ENCODE results near the gene CNTD1. TPM values are rescaled to one million over a fixed set of nuclear protein-coding genes. Genes with fewer than 3 reads are reported as not detected.

CNTD1 gene
- total and polyA plus RNA-seq, 2 of the 4 experiments (the other 2 are of a cell fraction), result not detected

- no peak for DNase-seq
- peak overlapping the region; percentile 92 for H3K4ac ChIP-seq (ENCODE audit: low read depth, low read length)
- peaks cover 26% of the 10 kb centered on the region for H3K4me1 ChIP-seq (ENCODE audit: control insufficient read depth, insufficient read depth, low read length)
- no peak overlapping the region for H3K9ac ChIP-seq (ENCODE audit: low read depth, low read length)
- no peak overlapping the region for H3K4me2 ChIP-seq (ENCODE audit: low read depth, low read length)
- ChIA-PET POLR2A (ENCODE audit: unreplicated experiment) (no interaction called here), CTCF (interaction anchor here (0.5 kb wide), 1 partner anchor 201 kb away, joined by 4 read pairs; no protein-coding TSS in a partner anchor)
- peak overlapping the region; percentile 66; the same call in 2 of the 3 replicates for H2BK15ac ChIP-seq (ENCODE audit: low read depth, low read length)
- BruUV-seq (replicated peaks), result no TSS peak
- peaks cover 31% of the 10 kb centered on the region for H3K9me1 ChIP-seq (ENCODE audit: insufficient read depth, low read length)
- H2BK120ac ChIP-seq (ENCODE audit: low read depth, low read length), result peak overlapping the region; percentile 93
- intact Hi-C loops (cut with micrococcal nuclease), result no loop called here
- H3K79me1 ChIP-seq (ENCODE audit: low read depth in 1 of 2, low read length in 2 of 2), result peaks cover 0 to 47% of the 10 kb centered on the region in 2 experiments
- peak overlapping the region; percentile 37 to 85; a peak in 1 of 4 replicates for H4K8ac ChIP-seq (ENCODE audit: low read depth in 2 of 2, low read length in 2 of 2)
- H3K9me3 ChIP-seq (ENCODE audit: control insufficient read depth, insufficient read depth, low read length), result no peaks in the 10 kb centered on the region
- in situ Hi-C loops (cut with MboI; ENCODE audit: low sequenced_read_pairs), result no loop called here
- no peak for ATAC-seq (ENCODE audit: low read depth)
- no peak overlapping the region for H3K18ac ChIP-seq (ENCODE audit: low read depth, low read length)
- H3K36me3 ChIP-seq (ENCODE audit: control insufficient read depth, insufficient read depth, low read length), result peaks cover 11% of the 10 kb centered on the region
- peak overlapping the region; percentile 36 for H2BK5ac ChIP-seq (ENCODE audit: low read depth, low read length, poor library complexity, severe bottlenecking)
- no peak overlapping the region for H4K5ac ChIP-seq (ENCODE audit: low read depth, low read length)
- peak overlapping the region; percentile 92 for H2BK20ac ChIP-seq (ENCODE audit: low read depth, low read length)
- H2AK5ac ChIP-seq (ENCODE audit: low read depth, low read length), result peak overlapping the region; percentile 98
- 26% methylated on average over 9 of the region's 22 CpGs; no CpG with 5 or more reads in 1 of the 2 experiments for WGBS, 2 experiments (ENCODE audit: extremely low coverage in 2 of 2, insufficient read length in 1 of 2)
- no peak overlapping the region; the same call in 1 of the 2 replicates for H3K27ac ChIP-seq (ENCODE audit: insufficient read depth, low read length)
- H4K20me1 ChIP-seq (ENCODE audit: insufficient read depth, low read length), result no peaks in the 10 kb centered on the region
- H3K23ac ChIP-seq (ENCODE audit: low read depth, low read length), result peak overlapping the region; percentile 75; the same call in 1 of the 2 replicates
- peak overlapping the region; percentile 90 for H3K14ac ChIP-seq (replicated peaks; ENCODE audit: low read depth, low read length)
- H2AFZ ChIP-seq (replicated peaks; ENCODE audit: low read length, poor library complexity), result peak overlapping the region; percentile 85
- no peak for TF ChIP-seq CTCF (conservative IDR thresholded peaks at IDR 0.05; ENCODE audit: low read depth, low read length)
- TF ChIP-seq MAZ (IDR thresholded peaks at IDR 0.05; ENCODE audit: borderline replicate concordance, low read depth, low read length), result no peak
- no peak for TF ChIP-seq USF2 (IDR thresholded peaks at IDR 0.05; ENCODE audit: low read depth, low read length)
- TF ChIP-seq FOS (IDR thresholded peaks at IDR 0.05; ENCODE audit: low read depth, low read length), result no peak
- no peak for TF ChIP-seq MAFK (IDR thresholded peaks at IDR 0.05; ENCODE audit: low read depth, low read length)
- TF ChIP-seq MXI1 (IDR thresholded peaks at IDR 0.05; ENCODE audit: borderline replicate concordance, low read depth, low read length), result no peak
- TF ChIP-seq RCOR1 (IDR thresholded peaks at IDR 0.05; ENCODE audit: insufficient replicate concordance, low read length), result no peak
- no peak for TF ChIP-seq NFE2L2 (IDR thresholded peaks at IDR 0.05; ENCODE audit: low read depth, low read length)
- no peak for TF ChIP-seq SMC3 (IDR thresholded peaks at IDR 0.05; ENCODE audit: low read depth, low read length)
- no peak for TF ChIP-seq CHD1 (IDR thresholded peaks at IDR 0.05; ENCODE audit: low read depth, low read length)
- TF ChIP-seq POLR2A (IDR thresholded peaks at IDR 0.05; ENCODE audit: low read depth, low read length), result no peak
- no peak for TF ChIP-seq ELK1 (IDR thresholded peaks at IDR 0.05; ENCODE audit: borderline replicate concordance, low read depth, low read length)
- TF ChIP-seq BHLHE40 (IDR thresholded peaks at IDR 0.05; ENCODE audit: low read depth, low read length), result no peak
- TF ChIP-seq RAD21 (IDR thresholded peaks at IDR 0.05; ENCODE audit: low read length), result no peak
- no peak for TF ChIP-seq RFX5 (IDR thresholded peaks at IDR 0.05; ENCODE audit: low read depth, low read length)
- TF ChIP-seq CEBPB (IDR thresholded peaks at IDR 0.05; ENCODE audit: low read depth, low read length), result no peak
- dilution Hi-C loops (cut with HindIII; ENCODE audit: low sequenced_read_pairs, unreplicated experiment), result no loop called here
- H3K27me3 ChIP-seq (ENCODE audit: control insufficient read depth, insufficient read depth, low read length), result no peaks in the 10 kb centered on the region
- H2AK9ac ChIP-seq (replicated peaks; ENCODE audit: low read depth, low read length, poor library complexity), result peak overlapping the region; percentile 98
- H4K91ac ChIP-seq (ENCODE audit: insufficient read depth, low read depth, low read length), result peak overlapping the region; percentile 43; the same call in 1 of the 2 replicates
- no peak overlapping the region for H3K4me3 ChIP-seq (ENCODE audit: insufficient read depth, low read depth, low read length)
- H3K56ac ChIP-seq (ENCODE audit: extremely low read depth, insufficient read depth, low read length), result no peak overlapping the region
These were observed 14.9 kb upstream of the CNTD1 start for GRCh38 chr17:42783791-42784138.
